ENCODE data around the gene ZCCHC3. TPM values are rescaled to one million over a fixed set of nuclear protein-coding genes. Genes with fewer than 3 reads are reported as not detected.
A peak's percentile ranks its signal among the peaks of the same experiment; 100 is the strongest.

The ZCCHC3 gene
- total RNA-seq, 8 experiments from 2014 or later = 14.3 to 31.7 (median 20.6) TPM

- H3K4me3 ChIP-seq = no peak overlapping the region
- H3K27ac ChIP-seq = no peak overlapping the region
- peaks cover 2 to 3% of the 10 kb centered on the region in 2 donors for H3K4me1 ChIP-seq (replicated peaks in 1 of 2)
- in situ Hi-C loops (cut with MboI; ENCODE audit: low pct_unique_long_range_greater_than_20kb in 2 of 9, low sequenced_read_pairs in 9 of 9, unreplicated experiment in 9 of 9) = no loop called here
- no peak for ATAC-seq (replicated peaks in 6 of 8)
Measured at GRCh38 chr20:271528-271927, 25.8 kb upstream of the ZCCHC3 start.

- in situ Hi-C loops (cut with MboI; ENCODE audit: low pct_unique_long_range_greater_than_20kb in 2 of 9, low sequenced_read_pairs in 9 of 9, unreplicated experiment in 9 of 9) = no loop called here
- no peak for ATAC-seq (replicated peaks in 6 of 8)
- no peaks in the 10 kb centered on the region for H3K4me1 ChIP-seq (replicated peaks in 1 of 2)
- no peak overlapping the region for H3K4me3 ChIP-seq
- H3K27ac ChIP-seq = no peak overlapping the region
Measured at GRCh38 chr20:272718-273117, 24.7 kb upstream of the ZCCHC3 start.

DNA sequence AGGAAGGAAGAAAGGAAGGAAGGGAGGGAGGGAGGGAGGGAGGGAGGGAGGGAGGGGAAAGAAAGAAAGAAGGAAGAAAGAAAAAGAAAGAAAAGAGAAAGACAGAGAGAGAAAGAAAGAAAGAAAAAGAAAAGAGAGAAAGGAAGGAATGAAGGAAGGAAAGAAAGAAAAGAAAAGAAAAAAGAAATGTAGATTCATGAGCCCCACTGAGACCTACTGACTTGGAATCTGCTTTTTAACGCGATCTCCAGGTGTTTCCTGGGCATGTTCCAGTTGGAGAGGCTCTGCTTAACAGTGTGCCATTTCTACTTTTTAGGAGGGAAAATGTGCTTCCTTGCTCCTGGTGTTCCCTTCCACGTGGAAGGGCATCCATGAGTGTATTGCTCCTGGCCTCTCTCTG, 23.5 kb upstream of the ZCCHC3 start:
- no peak for ATAC-seq (replicated peaks in 6 of 8)
- 58 to 100% (median 80%) methylated on average over 1 to 3 of the region's 3 CpGs; no CpG with 5 or more reads in 4 of the 10 experiments for WGBS, 10 experiments
- no peak overlapping the region for H3K4me3 ChIP-seq
- H3K4me1 ChIP-seq (replicated peaks in 1 of 2) = no peaks in the 10 kb centered on the region
- H3K27ac ChIP-seq = no peak overlapping the region
- in situ Hi-C loops (cut with MboI; ENCODE audit: low pct_unique_long_range_greater_than_20kb in 2 of 9, low sequenced_read_pairs in 9 of 9, unreplicated experiment in 9 of 9) = no loop called here

- Histone ChIP-seq H3K4me3 (no peak overlapping the region), H3K4me1 (replicated peaks in 1 of 2) (no peaks in the 10 kb centered on the region), H3K27ac (no peak overlapping the region)
- ATAC-seq (replicated peaks in 6 of 8) = no peak
- 57 to 100% (median 84%) methylated on average over 1 to 3 of the region's 7 CpGs; no CpG with 5 or more reads in 4 of the 10 experiments for WGBS, 10 experiments
- in situ Hi-C loops (cut with MboI; ENCODE audit: low pct_unique_long_range_greater_than_20kb in 2 of 9, low sequenced_read_pairs in 9 of 9, unreplicated experiment in 9 of 9) = no loop called here
Measured at GRCh38 chr20:275791-276190, 21.6 kb upstream of the ZCCHC3 start.

- Histone ChIP-seq H3K4me1 (replicated peaks in 1 of 2) (no peaks in the 10 kb centered on the region), H3K27ac (no peak overlapping the region), H3K4me3 (no peak overlapping the region)
- ATAC-seq (replicated peaks in 6 of 8) = no peak
- 80 to 100% (median 86%) methylated on average over 1 to 3 of the region's 12 CpGs; no CpG with 5 or more reads in 2 of the 10 experiments for WGBS, 10 experiments
- in situ Hi-C loops (cut with MboI; ENCODE audit: low pct_unique_long_range_greater_than_20kb in 2 of 9, low sequenced_read_pairs in 9 of 9, unreplicated experiment in 9 of 9) = no loop called here
Measured at GRCh38 chr20:276620-277495, 20.5 kb upstream of the ZCCHC3 start.

- no peak for ATAC-seq (replicated peaks in 6 of 8)
- H3K4me1 ChIP-seq (replicated peaks in 1 of 2) = no peaks in the 10 kb centered on the region
- H3K4me3 ChIP-seq = no peak overlapping the region
- in situ Hi-C loops (cut with MboI; ENCODE audit: low pct_unique_long_range_greater_than_20kb in 2 of 9, low sequenced_read_pairs in 9 of 9, unreplicated experiment in 9 of 9) = no loop called here
- no peak overlapping the region for H3K27ac ChIP-seq
- 33 to 40% methylated on average over 1 to 2 of the region's 3 CpGs; no CpG with 5 or more reads in 8 of the 10 experiments for WGBS, 10 experiments
Measured at GRCh38 chr20:277496-277781, 19.9 kb upstream of the ZCCHC3 start.

DNA sequence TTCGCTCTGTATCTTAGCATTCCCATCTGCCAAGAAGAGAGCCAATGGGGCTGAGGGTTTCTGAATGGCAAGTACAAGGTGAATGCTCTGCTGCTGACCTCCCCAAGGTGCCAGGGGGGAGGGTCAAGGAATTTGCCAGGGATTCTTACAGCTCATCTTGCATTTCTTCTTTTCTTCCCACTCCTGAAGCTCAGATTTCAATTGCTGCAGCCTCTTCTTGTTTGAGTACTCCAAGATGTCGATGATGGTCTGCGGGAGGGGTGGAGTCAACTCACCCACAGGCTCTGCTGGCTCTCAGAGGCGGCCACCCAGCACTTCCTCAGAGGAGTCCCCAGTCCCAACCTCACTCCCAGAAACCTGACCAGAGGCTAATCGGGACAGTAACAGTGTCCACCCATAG, 19.2 kb upstream of the ZCCHC3 start:
- no peak overlapping the region for H3K4me3 ChIP-seq
- WGBS, 10 experiments = 70 to 100% (median 85%) methylated on average over 1 to 4 of the region's 5 CpGs; no CpG with 5 or more reads in 5 of the 10 experiments
- H3K27ac ChIP-seq = no peak overlapping the region
- in situ Hi-C loops (cut with MboI; ENCODE audit: low pct_unique_long_range_greater_than_20kb in 2 of 9, low sequenced_read_pairs in 9 of 9, unreplicated experiment in 9 of 9) = no loop called here
- ATAC-seq (replicated peaks in 6 of 8) = no peak
- no peaks in the 10 kb centered on the region for H3K4me1 ChIP-seq (replicated peaks in 1 of 2)

DNA sequence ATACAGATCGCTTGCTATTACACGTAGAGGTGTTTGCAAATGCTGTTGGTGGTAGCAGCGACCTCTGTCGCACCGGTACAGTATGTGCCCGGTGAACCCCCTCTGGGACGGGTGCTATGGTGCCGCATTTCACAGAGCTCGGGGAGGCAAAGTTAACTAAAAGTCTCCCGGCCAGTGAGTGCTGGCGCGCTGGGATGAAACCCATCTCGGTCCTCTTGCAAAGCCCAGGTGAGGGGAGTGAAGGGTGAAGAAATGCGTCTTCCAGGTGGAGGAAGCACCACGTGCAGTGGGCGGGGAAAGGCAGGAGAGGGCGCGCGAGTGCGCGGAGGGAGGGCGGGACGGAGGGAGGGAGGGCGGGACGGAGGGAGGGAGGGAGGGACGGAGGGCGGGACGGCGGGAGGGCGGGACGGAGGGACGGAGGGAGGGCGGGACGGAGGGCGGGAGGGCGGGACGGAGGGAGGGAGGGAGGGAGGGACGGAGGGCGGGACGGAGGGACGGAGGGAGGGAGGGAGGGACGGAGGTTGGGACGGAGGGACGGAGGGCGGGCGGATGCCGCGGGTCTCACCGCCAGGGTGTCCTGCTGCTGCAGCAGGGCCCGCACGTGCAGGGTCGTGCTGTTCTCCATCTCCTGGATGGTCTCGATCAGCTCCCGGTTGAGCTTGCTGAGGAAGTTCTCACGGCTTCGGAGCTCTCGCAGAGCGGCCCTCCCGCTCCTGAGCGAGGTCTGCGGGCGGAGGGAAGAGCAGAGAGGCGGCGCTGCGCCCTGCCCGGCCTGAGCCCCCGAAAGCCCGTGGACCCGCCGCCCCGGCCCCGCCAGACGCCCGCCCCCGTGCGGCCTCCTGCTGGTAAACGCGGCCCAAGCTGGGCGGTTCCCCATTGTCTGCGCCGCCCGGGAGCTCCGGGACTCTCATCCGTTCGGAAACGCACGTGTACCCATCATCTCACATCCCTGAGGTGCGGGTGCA, 18.5 kb upstream of the ZCCHC3 start:
- peak in 1 of 8 experiments; percentile 66 for ATAC-seq (replicated peaks in 6 of 8)
- 39 to 87% (median 80%) methylated on average over 3 to 6 of the region's 88 CpGs; no CpG with 5 or more reads in 7 of the 10 experiments for WGBS, 10 experiments

GRCh38 chr20:284172-284571, 13.2 kb upstream of the ZCCHC3 start:
- no peak for ATAC-seq (replicated peaks in 6 of 8)
- H3K4me1 ChIP-seq (replicated peaks in 1 of 2) = peaks cover 0 to under 1% of the 10 kb centered on the region in 2 donors
- WGBS, 10 experiments = 60 to 100% (median 69%) methylated on average over 1 to 3 of the region's 3 CpGs; no CpG with 5 or more reads in 6 of the 10 experiments
- in situ Hi-C loops (cut with MboI; ENCODE audit: low pct_unique_long_range_greater_than_20kb in 2 of 9, low sequenced_read_pairs in 9 of 9, unreplicated experiment in 9 of 9) = no loop called here
- no peak overlapping the region for H3K27ac ChIP-seq
- H3K4me3 ChIP-seq = no peak overlapping the region

More for the DNA sequence above, 18.5 kb upstream of the ZCCHC3 start:
- no peak overlapping the region for H3K4me3 ChIP-seq
- no peaks in the 10 kb centered on the region for H3K4me1 ChIP-seq (replicated peaks in 1 of 2)
- H3K27ac ChIP-seq = no peak overlapping the region
- in situ Hi-C loops (cut with MboI; ENCODE audit: low pct_unique_long_range_greater_than_20kb in 2 of 9, low sequenced_read_pairs in 9 of 9, unreplicated experiment in 9 of 9) = no loop called here

GRCh38 chr20:286508-286907, 10.9 kb upstream of the ZCCHC3 start:
- H3K4me1 ChIP-seq (replicated peaks in 1 of 2) = peaks cover 7 to 10% of the 10 kb centered on the region in 2 donors
- H3K4me3 ChIP-seq = no peak overlapping the region
- ATAC-seq (replicated peaks in 6 of 8) = no peak
- no peak overlapping the region for H3K27ac ChIP-seq
- 60 to 100% (median 100%) methylated on average over 1 to 2 of the region's 2 CpGs; no CpG with 5 or more reads in 3 of the 10 experiments for WGBS, 10 experiments
- in situ Hi-C loops (cut with MboI; ENCODE audit: low pct_unique_long_range_greater_than_20kb in 2 of 9, low sequenced_read_pairs in 9 of 9, unreplicated experiment in 9 of 9) = no loop called here

- H3K27ac ChIP-seq = no peak overlapping the region
- H3K4me1 ChIP-seq (replicated peaks in 1 of 2) = peaks cover 12% of the 10 kb centered on the region in 2 donors
- H3K4me3 ChIP-seq = peak overlapping the region in 3 of 5 donors; percentile 47 to 67 (median 59)
- in situ Hi-C loops (cut with MboI; ENCODE audit: low pct_unique_long_range_greater_than_20kb in 2 of 9, low sequenced_read_pairs in 9 of 9, unreplicated experiment in 9 of 9) = no loop called here
- WGBS, 10 experiments = 57 to 100% (median 84%) methylated on average over 1 to 3 of the region's 3 CpGs; no CpG with 5 or more reads in 4 of the 10 experiments
- no peak for ATAC-seq (replicated peaks in 6 of 8)
Measured at GRCh38 chr20:288956-289692, 8.2 kb upstream of the ZCCHC3 start.

GRCh38 chr20:289693-290083, 7.7 kb upstream of the ZCCHC3 start:
- peak overlapping the region; percentile 50 to 70 for H3K27ac ChIP-seq
- WGBS, 10 experiments = 0 to 100% (median 60%) methylated on average over 1 to 2 of the region's 2 CpGs; no CpG with 5 or more reads in 1 of the 10 experiments
- ATAC-seq (replicated peaks in 6 of 8) = peak in 2 of 8 experiments; percentile 16 to 19
- peak overlapping the region; percentile 47 to 95 (median 59) for H3K4me3 ChIP-seq
- in situ Hi-C loops (cut with MboI; ENCODE audit: low pct_unique_long_range_greater_than_20kb in 2 of 9, low sequenced_read_pairs in 9 of 9, unreplicated experiment in 9 of 9) = no loop called here
- peaks cover 12% of the 10 kb centered on the region in 2 donors for H3K4me1 ChIP-seq (replicated peaks in 1 of 2)

Measured in motor neuron (in vitro differentiated cells).